Glomerular visceral epithelial cell (primary cell): ENCODE results near the gene CMYA5.
A peak's percentile ranks its signal among the peaks of the same experiment; 100 is the strongest.
"Not testable (repeated sequence)": the region's sequence is repeated elsewhere in the genome, so short reads cannot be mapped to it uniquely, and the experiment has no call there.

ENCODE experiments used
- DNase-seq: peaks from one replicate; pipeline ENCODE4 v3.0.0-alpha.2; 2016; ENCODE audit errors: extremely low spot score

The CMYA5 gene

DNA sequence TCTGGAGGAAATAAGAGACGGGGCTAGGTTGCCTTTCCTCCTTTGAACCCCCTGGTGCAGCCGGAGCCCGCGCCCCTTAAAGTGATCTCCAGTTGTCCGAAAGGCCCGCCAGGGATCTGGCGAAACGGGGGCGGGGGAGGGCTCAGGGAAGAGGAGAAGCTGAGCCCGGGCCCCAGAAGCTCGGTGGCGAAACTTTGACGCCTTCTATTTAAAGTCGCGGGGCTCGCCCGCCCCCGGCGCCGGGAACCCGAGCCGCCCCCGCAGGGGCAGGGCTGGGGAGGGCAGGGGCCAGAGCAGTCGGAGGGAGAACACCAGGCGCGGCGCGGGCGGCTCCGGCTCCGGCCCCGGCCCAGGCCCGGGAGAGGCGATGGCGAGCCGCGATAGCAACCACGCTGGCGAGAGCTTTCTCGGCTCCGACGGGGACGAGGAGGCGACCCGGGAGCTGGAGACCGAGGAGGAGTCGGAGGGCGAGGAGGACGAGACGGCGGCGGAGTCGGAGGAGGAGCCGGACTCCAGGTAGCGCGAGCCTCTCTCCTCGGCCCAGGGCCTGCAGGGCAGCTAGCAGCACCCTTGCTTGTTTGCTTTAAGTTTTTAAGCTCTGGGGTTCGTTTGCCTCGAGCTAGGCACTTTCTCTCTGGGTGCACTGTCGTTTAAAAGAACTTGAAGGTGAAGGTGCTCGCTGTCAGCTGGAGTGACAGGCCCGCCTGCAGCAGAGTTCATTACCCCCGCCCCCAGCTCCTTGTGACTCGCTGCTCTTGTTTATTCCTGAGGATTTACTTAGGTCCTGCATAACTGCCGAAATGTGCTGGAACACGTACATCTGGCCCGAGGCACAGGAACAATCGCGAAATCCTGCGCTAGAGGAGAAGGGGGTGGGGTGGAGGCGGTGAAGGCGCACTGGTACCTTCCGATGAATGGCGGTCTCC lies at the start of gene CMYA5:
Gene CMYA5, plus strand, starts transcription at position 296 of the 926 bp plus-strand sequence. Its CDS starts 72 bp downstream, at position 368.
- no peak for DNase-seq

DNA sequence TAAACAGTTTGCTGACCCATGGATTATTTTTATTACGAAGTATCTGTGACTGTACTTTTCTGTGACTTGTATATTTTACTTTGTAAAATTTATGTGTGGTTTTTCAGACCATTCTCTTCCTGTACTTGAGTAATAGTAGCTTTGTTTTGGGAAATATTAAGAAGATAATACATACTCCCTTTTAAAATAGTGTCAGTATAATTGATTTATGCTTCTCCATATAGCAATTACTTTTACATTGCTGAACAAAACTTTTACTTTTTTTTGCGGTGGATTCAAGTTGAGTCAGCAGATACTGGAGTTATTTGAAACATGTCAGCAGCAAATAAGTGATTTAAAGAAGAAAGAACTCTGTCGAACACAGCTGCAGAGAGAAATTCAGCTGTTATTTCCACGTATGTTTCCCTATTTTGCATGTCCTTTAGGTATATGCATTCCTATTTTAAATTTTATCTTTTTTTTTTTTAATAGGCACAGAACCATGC lies 49.0 kb upstream of the CMYA5 start:
- DNase-seq, result no peak

DNA sequence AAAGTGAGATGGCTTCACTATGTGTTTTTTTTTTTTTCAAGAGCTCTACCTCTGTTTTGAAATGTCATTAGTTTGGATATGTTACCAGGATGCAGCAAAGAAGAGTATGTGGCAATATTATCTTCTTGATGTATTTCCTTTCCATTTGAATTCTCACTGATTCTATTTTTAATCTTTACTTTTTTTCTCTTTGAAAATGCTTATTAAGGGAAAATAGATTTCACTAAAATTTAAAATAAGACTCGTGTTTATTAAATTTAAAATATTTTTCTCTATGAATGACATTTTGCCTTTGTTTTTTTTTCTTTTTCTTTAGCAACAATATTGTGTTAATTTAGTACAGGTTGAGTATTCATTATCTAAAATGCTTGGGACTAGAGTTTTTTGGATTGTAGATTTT lies 48.2 kb upstream of the CMYA5 start:
- no peak for DNase-seq

DNA sequence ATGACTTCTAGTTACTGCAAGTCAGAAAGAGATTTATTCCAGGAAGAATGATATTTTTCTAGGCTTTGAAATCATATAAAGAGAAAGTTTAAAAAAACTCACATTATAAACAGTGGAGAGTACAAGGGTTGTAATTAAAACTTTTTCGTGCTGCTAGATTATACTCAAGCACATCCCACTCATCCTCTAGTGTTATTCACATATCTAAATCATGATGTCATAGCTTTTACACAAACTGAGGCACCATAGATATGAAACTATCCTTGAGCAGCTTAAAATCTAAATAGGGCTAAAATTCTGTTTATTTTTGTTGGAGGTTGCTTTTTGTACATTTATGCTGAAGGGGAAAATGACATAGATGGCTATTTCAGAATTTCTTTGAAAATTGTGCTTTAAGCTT lies 47.4 kb upstream of the CMYA5 start:
- DNase-seq, result no peak

DNA sequence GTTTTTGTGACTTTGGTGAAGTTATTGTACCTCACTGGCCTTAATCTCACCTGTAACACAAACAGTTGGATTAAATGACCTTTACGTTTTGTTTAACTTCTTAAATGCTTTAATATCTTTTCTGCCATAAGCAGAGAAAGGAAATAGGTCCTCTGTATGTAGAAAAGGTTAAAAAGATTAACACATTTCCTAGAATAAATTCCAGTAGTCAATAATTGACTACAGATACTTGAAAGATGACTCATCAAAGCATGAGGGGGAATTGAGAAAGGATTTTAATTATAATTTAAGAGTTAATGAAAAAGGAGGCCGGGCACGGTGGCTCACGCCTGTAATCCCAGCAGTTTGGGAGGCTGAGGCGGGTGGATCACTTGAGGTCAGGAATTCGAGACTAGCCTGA lies 35.8 kb upstream of the CMYA5 start:
- peak; percentile 4 for DNase-seq

DNA sequence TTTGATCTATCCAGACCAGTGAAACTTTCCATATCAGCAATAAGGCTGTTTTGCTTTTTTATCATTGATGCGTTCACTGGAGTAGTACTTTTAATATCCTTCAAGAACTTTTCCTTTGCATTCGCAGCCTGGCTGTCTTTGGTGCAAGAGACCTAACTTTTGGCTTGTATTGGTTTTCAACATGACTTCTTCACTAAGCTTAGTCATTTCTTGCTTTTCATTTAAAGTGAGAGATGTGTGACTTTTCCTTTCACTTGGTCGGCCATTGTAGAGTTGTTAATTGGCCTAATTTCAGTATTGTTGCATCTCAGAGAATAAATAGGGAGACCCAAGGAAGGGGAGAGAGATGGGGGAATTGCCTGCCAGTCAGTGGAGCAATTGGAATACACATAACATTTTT lies 26.4 kb upstream of the CMYA5 start:
- no peak for DNase-seq

DNA sequence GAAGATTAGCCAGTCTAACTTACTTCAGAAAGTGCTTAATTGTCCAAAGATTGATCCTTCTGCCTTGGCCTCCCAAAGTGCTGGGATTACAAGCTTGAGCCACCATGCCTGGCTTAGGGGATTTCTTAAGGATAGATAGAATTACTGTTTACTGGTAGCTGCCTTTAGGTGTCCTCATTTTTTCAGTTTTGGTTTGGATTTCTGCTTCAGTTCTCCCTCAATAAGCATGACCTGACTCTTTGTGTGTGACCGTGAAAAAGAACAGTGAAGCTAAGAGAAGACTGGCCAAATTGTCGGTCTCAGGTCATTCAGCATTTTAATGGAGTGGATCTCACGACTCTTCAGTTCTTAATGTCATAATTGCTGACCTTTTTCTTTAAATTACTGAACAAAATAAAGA lies 22.9 kb upstream of the CMYA5 start:
- no peak for DNase-seq

DNA sequence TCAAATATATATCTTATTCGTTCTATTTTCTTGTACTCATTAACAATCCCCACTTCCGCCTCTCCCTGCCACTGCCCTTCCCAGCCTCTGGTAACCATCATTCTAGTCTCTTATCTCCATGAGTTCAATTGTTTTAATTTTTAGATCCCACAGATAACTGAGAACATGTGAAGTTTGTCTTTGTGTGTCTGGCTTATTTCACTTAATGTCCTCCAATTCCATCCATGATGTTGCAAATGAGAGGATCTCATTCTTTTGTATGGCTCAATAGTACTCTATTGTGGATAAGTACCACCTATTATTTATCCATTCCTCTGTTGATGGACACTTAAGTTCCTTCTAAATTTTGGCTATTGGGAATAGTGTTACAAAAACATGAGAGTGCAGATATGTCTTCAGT lies 17.2 kb upstream of the CMYA5 start:
- DNase-seq, result no peak

DNA sequence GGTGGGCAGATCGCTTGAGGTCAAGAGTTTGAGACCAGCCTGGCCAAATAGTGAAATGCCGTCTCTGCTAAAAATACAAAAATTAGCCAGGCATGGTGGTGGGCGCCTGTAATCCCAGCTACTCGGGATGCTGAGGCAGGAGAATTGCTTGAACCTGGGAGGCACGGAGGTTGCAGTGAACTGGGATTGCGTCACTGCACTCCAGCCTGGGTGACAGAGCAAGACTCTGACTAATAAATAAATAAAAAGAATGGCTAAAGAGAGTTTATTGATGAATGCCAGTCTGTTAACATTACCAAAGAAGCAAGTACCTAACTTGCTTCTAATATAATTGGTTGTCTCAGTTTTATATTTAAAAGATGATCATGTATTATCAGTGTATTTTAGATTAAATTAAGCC lies 13.3 kb upstream of the CMYA5 start:
- DNase-seq, result not testable (repeated sequence)

DNA sequence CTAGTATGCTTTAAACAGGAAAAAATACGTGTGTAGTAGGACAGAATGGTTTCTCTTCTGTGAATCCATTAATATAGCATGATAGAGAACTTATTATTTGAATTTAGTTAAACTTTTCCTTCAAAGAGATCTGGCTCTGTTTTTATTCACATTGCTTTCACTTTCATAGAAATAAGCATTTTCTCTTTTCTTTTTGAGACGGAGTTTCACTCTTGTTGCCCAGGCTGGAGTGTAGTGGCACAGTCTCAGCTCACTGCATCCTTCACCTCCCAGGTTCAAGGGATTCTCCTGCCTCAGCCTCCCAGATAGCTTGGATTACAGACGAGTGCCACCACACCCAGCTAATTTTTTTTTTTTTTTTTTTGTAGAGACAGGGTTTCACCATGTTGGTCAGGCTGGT lies 7.5 kb upstream of the CMYA5 start:
- DNase-seq, result not testable (repeated sequence)

DNA sequence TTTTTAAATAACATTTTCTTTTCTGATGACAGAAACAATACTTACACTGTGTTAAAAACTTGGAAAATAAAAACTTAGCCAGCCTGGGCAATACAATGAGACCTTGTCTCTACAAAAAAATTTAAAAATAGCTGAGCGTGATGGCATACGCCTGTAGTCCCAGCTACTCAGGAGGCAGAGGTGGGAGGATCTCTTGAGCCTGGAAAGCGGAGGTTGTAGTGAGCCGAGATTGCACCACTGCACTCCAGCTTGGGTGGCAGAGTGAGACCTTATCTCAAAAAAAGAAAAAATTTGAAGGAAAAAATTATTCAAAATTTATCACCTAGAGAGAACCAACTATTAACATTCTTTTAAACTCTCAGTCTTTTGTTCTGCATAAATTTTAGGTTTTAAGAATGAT lies 4.9 kb upstream of the CMYA5 start:
- DNase-seq, result no peak

DNA sequence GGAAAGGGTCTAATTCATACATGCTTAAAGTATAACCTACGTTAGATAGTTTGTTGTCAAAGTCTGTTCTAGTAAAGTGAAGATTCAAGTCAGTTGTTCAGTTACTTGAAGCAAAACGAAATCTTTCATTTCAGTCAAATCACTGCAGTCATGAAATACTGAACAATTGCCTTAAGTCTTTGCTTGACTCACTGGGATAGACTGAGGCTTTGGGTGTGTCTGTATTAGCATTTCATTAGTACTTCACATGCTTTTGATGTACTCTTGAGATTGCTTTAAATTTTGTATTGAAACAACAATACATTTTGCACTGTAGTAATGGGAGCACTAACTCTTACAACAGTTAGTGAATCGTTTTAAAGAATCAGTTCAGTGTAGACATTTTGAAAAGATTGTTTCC lies 4.0 kb upstream of the CMYA5 start:
- no peak for DNase-seq

DNA sequence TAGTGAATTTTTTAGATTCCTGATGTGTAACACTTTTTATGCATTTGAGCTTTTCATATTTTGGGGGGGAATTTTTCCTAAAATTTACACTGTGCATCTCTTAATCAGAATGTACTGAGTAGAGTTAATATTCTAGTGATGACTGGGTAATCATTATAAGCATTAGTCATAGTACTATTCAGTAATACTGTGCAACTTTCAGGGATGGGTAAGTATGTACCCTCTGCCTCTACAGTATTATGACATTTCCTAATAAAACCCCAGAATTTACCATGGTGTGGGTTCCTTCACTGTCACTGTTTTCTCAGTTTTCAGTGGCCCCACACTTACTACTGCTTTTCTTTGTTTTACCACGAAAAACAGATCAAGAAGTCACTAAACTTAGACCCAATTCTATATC lies 2.8 kb upstream of the CMYA5 start:
- DNase-seq, result no peak

DNA sequence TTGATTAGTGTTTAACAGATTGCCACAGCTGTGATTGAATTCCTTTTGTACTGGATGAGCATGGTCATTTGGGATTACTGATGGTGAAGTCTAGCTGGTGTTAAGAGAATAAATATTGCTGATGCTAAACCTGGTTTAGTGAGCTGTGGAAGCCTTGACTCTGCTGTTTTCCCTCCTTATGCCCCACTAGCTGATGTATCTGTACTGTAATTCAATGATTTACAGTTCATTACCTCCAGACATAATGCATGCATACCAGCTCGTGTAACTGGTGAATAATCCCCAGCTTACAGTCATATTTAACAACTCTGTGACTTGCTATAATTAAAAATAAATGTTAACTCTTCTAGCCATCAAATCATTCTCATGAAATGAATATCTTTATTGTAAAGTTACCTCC lies 1.7 kb upstream of the CMYA5 start:
- peak; percentile 12 for DNase-seq

DNA sequence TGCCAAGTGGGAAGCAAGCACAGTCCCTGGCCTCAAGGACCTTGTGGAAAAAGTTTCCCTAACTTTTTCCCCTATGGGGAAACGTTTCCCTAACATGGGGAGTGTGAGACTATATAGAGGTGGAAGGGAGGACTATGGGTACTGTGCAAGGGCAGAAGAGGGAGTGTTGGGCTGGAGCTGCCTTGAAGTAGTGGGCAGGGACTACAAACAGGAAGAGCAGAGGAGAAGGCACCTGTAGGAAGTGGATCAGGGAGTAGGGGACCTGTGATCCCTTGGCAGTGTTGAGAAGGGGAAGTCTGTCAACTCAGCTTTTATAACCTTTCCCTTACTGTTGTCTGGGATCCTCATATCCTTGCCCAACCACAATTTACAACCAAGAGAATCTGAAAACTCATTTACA lies 1.4 kb downstream of the CMYA5 start:
- no peak for DNase-seq

DNA sequence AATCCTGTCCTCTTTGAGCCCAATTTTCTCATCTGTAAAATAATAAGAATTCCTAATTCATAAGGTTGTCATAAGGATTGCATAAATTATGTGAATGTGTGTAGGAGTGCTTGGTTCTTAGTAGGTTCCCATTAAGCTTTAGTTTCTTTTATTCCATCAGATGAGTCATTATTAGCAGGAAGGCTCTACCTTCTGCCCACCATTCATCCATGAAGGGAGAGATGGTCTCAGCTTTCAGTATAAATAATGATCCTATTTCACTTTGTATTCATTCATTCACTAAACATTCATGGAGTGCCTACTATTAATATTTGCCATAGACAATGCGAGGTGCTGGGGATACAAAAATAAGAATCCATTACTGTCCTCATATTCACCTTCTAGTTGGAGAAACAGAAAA lies 3.0 kb downstream of the CMYA5 start:
- DNase-seq, result no peak

DNA sequence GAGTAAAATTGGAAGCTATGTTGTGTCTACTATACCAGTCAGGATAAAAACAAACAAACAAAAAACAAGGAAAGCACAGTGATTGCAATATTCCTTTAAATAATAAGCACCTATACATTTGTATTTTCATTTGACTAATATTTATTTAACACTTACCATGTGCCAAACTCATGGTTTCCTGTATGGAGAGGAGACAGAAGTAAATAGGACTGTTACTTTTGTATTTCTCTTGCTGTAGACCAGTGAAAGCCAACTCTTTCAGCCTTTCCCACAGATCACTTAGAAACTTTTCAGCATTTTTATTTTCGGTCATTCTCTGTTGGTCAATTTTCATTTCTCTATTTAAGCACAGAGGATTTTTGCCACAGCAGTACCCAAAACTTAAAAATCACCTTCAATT lies 4.5 kb downstream of the CMYA5 start:
- DNase-seq, result no peak

DNA sequence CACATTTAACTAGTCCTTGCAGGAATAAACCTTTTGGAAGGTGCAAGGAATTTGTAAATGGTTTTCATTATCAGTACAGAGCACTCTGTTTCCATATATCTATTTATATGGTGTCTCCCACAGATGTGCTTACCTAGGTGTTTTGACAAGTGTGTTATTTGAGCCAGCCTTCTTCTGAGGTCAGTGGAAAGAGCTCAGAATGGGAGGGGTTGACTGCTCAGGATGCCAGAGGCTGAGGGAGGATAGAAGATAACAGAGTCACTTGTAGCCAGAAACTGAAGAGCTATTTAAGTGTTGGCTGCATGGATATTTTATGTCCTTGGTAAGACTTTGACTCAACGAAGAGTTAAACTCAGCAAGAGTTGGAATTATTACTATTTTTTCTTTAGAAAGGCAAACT lies 5.0 kb downstream of the CMYA5 start:
- no peak for DNase-seq

DNA sequence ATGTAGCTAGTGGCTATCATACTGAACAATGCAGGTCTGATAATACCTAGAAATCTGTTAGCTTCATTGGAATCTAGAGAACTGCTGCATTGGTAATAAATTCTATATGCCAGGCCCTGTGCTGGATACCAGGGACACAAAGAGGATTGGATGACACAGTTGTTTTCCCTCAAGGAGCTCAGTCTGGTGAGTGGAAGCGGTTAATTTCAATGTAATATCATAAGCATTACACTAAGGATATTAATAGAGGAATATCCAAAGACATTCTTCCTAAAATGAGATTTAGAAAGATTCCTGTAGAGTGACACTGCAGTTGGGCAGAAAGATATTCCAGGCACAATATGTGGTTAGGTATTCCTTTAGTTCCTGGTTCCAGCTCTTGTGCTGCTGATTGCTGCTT lies 5.9 kb downstream of the CMYA5 start:
- DNase-seq, result no peak

DNA sequence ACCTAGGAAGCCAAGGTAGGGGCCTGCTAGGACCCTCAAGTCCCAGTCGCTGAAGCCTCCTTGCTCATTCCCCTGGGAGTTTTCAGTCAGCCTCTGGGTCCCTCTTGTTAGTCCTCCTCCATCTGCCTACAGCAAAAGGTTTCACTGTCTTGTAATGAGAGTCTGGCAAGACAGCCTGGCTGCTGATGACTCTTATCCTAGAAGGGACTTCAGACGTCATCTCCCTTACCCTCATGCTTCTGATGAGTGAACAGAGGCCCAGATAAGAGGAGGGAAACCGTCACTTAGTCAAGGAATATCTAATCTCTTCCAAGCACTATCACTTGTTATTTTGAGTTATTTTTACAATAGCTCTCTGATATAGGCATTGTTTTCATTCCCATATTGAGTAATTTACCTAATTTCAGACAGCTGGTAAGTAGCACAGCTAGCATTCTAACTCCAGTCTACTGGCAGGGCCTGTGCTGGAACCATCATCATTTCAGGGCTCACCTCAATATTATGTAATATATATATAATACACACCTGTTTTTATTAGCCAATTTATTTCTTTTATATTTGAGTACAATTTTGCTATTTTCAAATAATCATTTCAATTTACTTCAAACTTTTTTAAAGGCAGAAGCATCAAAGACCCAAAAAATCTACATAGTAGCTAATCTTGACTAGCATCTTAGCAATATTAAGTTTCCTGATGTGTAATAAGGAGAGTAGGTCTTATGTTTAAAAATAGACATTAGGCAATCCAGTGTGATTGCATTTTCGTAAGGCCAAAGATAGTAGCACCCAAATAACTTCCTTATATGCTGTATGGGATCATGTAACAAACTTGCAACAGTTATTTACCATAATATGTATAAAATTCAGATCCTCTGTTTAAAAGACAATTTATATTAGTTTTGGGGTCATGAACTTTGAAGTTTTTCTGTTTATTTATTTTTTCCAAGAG lies 7.9 kb downstream of the CMYA5 start:
- DNase-seq, result no peak

DNA sequence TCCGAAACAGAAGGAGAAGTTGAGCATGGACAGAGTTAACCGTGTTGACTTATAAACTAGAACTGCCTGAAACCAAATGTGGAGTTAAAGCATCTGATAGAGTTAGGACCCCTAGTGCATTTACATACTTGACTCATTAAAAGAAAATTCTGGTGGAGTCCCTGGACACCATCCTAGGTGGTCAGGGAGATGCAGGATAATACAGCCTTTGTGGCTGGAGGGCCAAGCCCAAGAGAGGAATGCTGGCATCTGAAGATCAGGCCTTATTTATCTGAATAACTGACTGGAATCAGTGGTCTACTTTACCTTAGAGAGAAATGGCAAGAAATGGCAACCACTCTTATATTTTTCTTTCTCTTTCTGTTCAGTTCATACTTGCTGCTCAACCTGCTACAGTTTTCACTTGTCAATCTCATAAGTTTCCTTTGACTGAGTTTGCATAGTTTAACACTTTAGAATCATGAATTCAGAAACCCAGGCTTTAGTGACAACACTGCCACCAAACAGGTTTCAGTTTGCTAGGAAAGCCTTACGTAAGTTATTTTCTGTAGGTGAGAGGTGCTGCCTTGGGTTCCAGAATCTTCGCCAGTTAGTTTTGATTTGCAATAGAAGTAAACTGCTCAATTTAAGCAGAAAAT lies 10.2 kb downstream of the CMYA5 start:
- DNase-seq, result no peak
